SK-N-SH (cell line): ENCODE data around the gene SCNN1A. TPM values are rescaled to one million over a fixed set of nuclear protein-coding genes. Genes with fewer than 3 reads are reported as not detected.

Experiments used
- CTCF ChIA-PET: fragments of 300-600, 350-600 bp; formaldehyde crosslinking; extraction: SDS; loops from one replicate; lab custom pipeline; 2021; lab: Yijun Ruan, JAX
- POLR2A ChIA-PET: fragments of 350-600 bp; sonication (Branson Sonifier 250); formaldehyde crosslinking; extraction: SDS; loops from one replicate; lab custom pipeline; 2020; ENCODE audit warnings: antibody characterized with exemption, inconsistent platforms; lab: Yijun Ruan, JAX
- DNase-seq: peaks from one replicate; pipeline ENCODE4 v3.0.0; 2012
- H2AFZ ChIP-seq: fragments of 200-600 bp; sonication (generic); 2 replicates; pipeline ENCODE4 v1.8.1; 2016; ENCODE audit warnings: antibody characterized with exemption, mild to moderate bottlenecking, low read depth
- H3F3A ChIP-seq: fragments of 200-600 bp; sonication (generic); replicated peaks from 2 replicates; pipeline ENCODE3; 2016; ENCODE audit warnings: antibody characterized with exemption, mild to moderate bottlenecking; ENCODE audit not compliant: insufficient read depth
- H3K27ac ChIP-seq, 2 experiments: fragments of 200-500 bp in 1 of 2; fragments of 200-600 bp in 1 of 2; sonication (Bioruptor generic) in 1 of 2; sonication (generic), shearing (Covaris generic) in 1 of 2; 2 replicates each; pipeline versions ENCODE4 v1.5.1 to v1.6.1; 2014 to 2016; ENCODE audit warnings: low read depth in 2 of 2, inconsistent platforms in 1 of 2, low read length in 1 of 2, mild to moderate bottlenecking in 1 of 2, mixed read lengths in 1 of 2
- H3K27me3 ChIP-seq: fragments of 200-600 bp; sonication (generic), shearing (Covaris generic); 2 replicates; pipeline ENCODE4 v1.6.1; 2016; ENCODE audit warnings: mixed run types; ENCODE audit not compliant: insufficient read depth
- H3K36me3 ChIP-seq, 2 experiments: fragments of 200-500 bp in 1 of 2; fragments of 200-600 bp in 1 of 2; sonication (Bioruptor generic) in 1 of 2; sonication (generic) in 1 of 2; replicated peaks in 1 of 2; 2 replicates each; pipeline versions ENCODE3 to v1.5.1; 2014 to 2016; ENCODE audit warnings: low read length in 1 of 2, mild to moderate bottlenecking in 1 of 2; ENCODE audit not compliant: insufficient read depth in 2 of 2, control insufficient read depth in 1 of 2
- H3K4me1 ChIP-seq, 2 experiments: fragments of 200-500 bp in 1 of 2; fragments of 200-600 bp in 1 of 2; sonication (Bioruptor generic) in 1 of 2; sonication (generic), shearing (Covaris generic) in 1 of 2; 2 replicates each; pipeline versions ENCODE4 v1.5.1 to v1.6.1; 2014 to 2016; ENCODE audit warnings: low read depth in 1 of 2, low read length in 1 of 2, mixed run types in 1 of 2; ENCODE audit not compliant: insufficient read depth in 2 of 2, control insufficient read depth in 1 of 2
- H3K4me2 ChIP-seq: fragments of 200-600 bp; sonication (generic), shearing (Covaris generic); 2 replicates; pipeline ENCODE4 v1.6.1; 2017; ENCODE audit warnings: mixed run types
- H3K4me3 ChIP-seq, 2 experiments: fragments of 200-500 bp in 1 of 2; fragments of 200-600 bp in 1 of 2; sonication (Bioruptor generic) in 1 of 2; sonication (generic), shearing (Covaris generic) in 1 of 2; 2 replicates each; pipeline versions ENCODE4 v1.5.1 to v1.8.1; 2014 to 2016; ENCODE audit warnings: low read depth in 2 of 2, inconsistent platforms in 1 of 2, low read length in 1 of 2, mild to moderate bottlenecking in 1 of 2, mixed read lengths in 1 of 2, moderate library complexity in 1 of 2
- H3K79me2 ChIP-seq: fragments of 200-600 bp; sonication (generic); 2 replicates; pipeline ENCODE4 v1.8.1; 2017; ENCODE audit warnings: mild to moderate bottlenecking; ENCODE audit not compliant: insufficient read depth
- H3K9ac ChIP-seq: fragments of 200-600 bp; sonication (generic); 2 replicates; pipeline ENCODE4 v1.6.1; 2017; ENCODE audit warnings: mixed run types
- H3K9me2 ChIP-seq: fragments of 200-600 bp; sonication (generic); 2 replicates; pipeline ENCODE4 v1.6.1; 2017; ENCODE audit warnings: mixed run types
- H3K9me3 ChIP-seq: fragments of 200-600 bp; sonication (generic); 2 replicates; pipeline ENCODE4 v1.6.1; 2017; ENCODE audit warnings: mixed run types, mild to moderate bottlenecking, moderate library complexity
- H4K20me1 ChIP-seq: fragments of 200-600 bp; sonication (generic); 2 replicates; pipeline ENCODE4 v1.6.1; 2017; ENCODE audit warnings: mild to moderate bottlenecking, mixed run types; ENCODE audit not compliant: insufficient read depth
- CHD2 ChIP-seq: fragments of 150-350 bp; IDR thresholded peaks from 2 replicates; pipeline ENCODE4 v1.6.1; 2018; ENCODE audit warnings: low read length; ENCODE audit not compliant: partially characterized antibody
- ELF1 ChIP-seq: IDR thresholded peaks from 2 replicates; pipeline ENCODE4 v1.4.0; 2012
- EP300 ChIP-seq, 2 experiments: IDR thresholded peaks; 2 replicates each; pipeline versions ENCODE4 v1.4.0 to v1.6.1; 2012; ENCODE audit warnings: borderline replicate concordance in 1 of 2, low read depth in 1 of 2, low read length in 1 of 2
- EZH2phosphoT487 ChIP-seq: fragments of 200-600 bp; sonication (generic); IDR thresholded peaks from 2 replicates; pipeline ENCODE4 v1.6.1; 2017; ENCODE audit warnings: low read depth, mixed run types, mild to moderate bottlenecking, antibody characterized with exemption, moderate library complexity, borderline replicate concordance
- FOSL2 ChIP-seq: IDR thresholded peaks from 2 replicates; pipeline ENCODE4 v1.4.0; 2012; ENCODE audit warnings: low read depth, mild to moderate bottlenecking, moderate library complexity, borderline replicate concordance
- FOXM1 ChIP-seq: IDR thresholded peaks from 2 replicates; pipeline ENCODE4 v1.4.0; 2012; ENCODE audit warnings: low read depth, mild to moderate bottlenecking
- GABPA ChIP-seq: IDR thresholded peaks from 2 replicates; pipeline ENCODE4 v1.4.0; 2012; ENCODE audit warnings: low read depth, mild to moderate bottlenecking
- GATA2 ChIP-seq: sonication (generic); formaldehyde crosslinking; IDR thresholded peaks from 2 replicates; pipeline ENCODE4 v1.5.0; 2020; ENCODE audit warnings: mild to moderate bottlenecking, missing genetic modification reagents
- IRF3 ChIP-seq: fragments of 150-350 bp; IDR thresholded peaks from 2 replicates; pipeline ENCODE4 v1.6.1; 2016; ENCODE audit warnings: mild to moderate bottlenecking, low read depth, low read length
- JUND ChIP-seq: IDR thresholded peaks from 2 replicates; pipeline ENCODE4 v1.4.0; 2012
- MAX ChIP-seq: IDR thresholded peaks from 2 replicates; pipeline ENCODE4 v1.4.0; 2012; ENCODE audit warnings: low read depth
- MEF2A ChIP-seq: IDR thresholded peaks from 2 replicates; pipeline ENCODE4 v1.4.0; 2012; ENCODE audit warnings: low read depth, borderline replicate concordance
- NFIC ChIP-seq: IDR thresholded peaks from 2 replicates; pipeline ENCODE4 v1.4.0; 2012; ENCODE audit warnings: borderline replicate concordance
- NRF1 ChIP-seq: IDR thresholded peaks from 2 replicates; pipeline ENCODE4 v1.6.1; 2012; ENCODE audit warnings: low read depth, mild to moderate bottlenecking, low read length
- PBX3 ChIP-seq: IDR thresholded peaks from 2 replicates; pipeline ENCODE4; 2012
- POLR2AphosphoS5 ChIP-seq: IDR thresholded peaks from 2 replicates; pipeline ENCODE4 v1.6.1; 2012; ENCODE audit warnings: low read depth, low read length
- RAD21 ChIP-seq: IDR thresholded peaks from 2 replicates; pipeline ENCODE4 v1.6.1; 2012; ENCODE audit warnings: mild to moderate bottlenecking, low read length
- REST ChIP-seq: IDR thresholded peaks from 2 replicates; pipeline ENCODE4 v1.6.1; 2012; ENCODE audit warnings: mild to moderate bottlenecking, low read depth, low read length, moderate library complexity
- SIN3A ChIP-seq: IDR thresholded peaks from 2 replicates; pipeline ENCODE4 v1.6.1; 2012; ENCODE audit warnings: low read depth, mild to moderate bottlenecking, low read length, moderate library complexity, borderline replicate concordance
- TAF1 ChIP-seq: IDR thresholded peaks from 2 replicates; pipeline ENCODE4 v1.6.1; 2012; ENCODE audit warnings: low read depth, mild to moderate bottlenecking, low read length, moderate library complexity, borderline replicate concordance
- TCF12 ChIP-seq: IDR thresholded peaks from 2 replicates; pipeline ENCODE4 v1.4.0; 2012
- ZBTB33 ChIP-seq: IDR thresholded peaks from 2 replicates; pipeline ENCODE4 v1.4.0; 2012; ENCODE audit warnings: low read depth, borderline replicate concordance
- WGBS: methylation state at CpG from one replicate; pipeline ENCODE4 v1.1.6; 2017; ENCODE audit warnings: low lambda C conversion rate; 5-methylcytosine and 5-hydroxymethylcytosine counted together
- polyA plus RNA-seq, 3 experiments: library from polyadenylated mRNA; depleted of rRNA; stranded (reverse); fragments of >200 nt; gene quantifications; 2 replicates each; pipeline ENCODE4 v1.2.3, GENCODE V29; 2012

Gene SCNN1A
- polyA plus RNA-seq, 1 of the 3 experiments (the other 2 are of a cell fraction): 1.6 TPM

- Histone ChIP-seq H3K9ac (peak overlapping the region; percentile 83; the same call in 1 of the 2 replicates), H2AFZ (no peak overlapping the region), H3K79me2 (peaks cover 67% of the 10 kb centered on the region)
- no peak for TF ChIP-seq FOXM1
- TF ChIP-seq REST: no peak
- TF ChIP-seq IRF3: no peak
- peak; percentile 26; the same call in 1 of the 2 replicates for TF ChIP-seq POLR2AphosphoS5
- no peak for TF ChIP-seq TCF12
- peak; percentile 29; the same call in 1 of the 2 replicates for TF ChIP-seq JUND
- TF ChIP-seq GABPA: no peak
- TF ChIP-seq ELF1: no peak
- no peak for TF ChIP-seq PBX3
- no peak for TF ChIP-seq SIN3A
- TF ChIP-seq TAF1: peak; percentile 57; the same call in 1 of the 2 replicates
- TF ChIP-seq FOSL2: peak; percentile 46; the same call in 1 of the 2 replicates
- no peak for TF ChIP-seq MAX
- no peak for TF ChIP-seq GATA2 (CRISPR knock-in tag)
- TF ChIP-seq NFIC: no peak
- no peak for TF ChIP-seq EZH2phosphoT487
- no peak for TF ChIP-seq NRF1
- TF ChIP-seq RAD21: no peak
- TF ChIP-seq EP300 (IDR thresholded peaks at IDR 0.05; ENCODE audit: borderline replicate concordance in 1 of 2, low read depth in 1 of 2, low read length in 1 of 2): no peak
- no peak for TF ChIP-seq CHD2
- TF ChIP-seq ZBTB33: no peak
- TF ChIP-seq MEF2A: no peak
- TF ChIP-seq, all 33 proteins: peak for 4
- ChIA-PET CTCF (no interaction called here), POLR2A (interaction anchor here (0.6 kb wide), 1 partner anchor 197 kb away, joined by 3 read pairs; no protein-coding TSS in a partner anchor)
- peaks cover 44 to 47% of the 10 kb centered on the region in 2 experiments for H3K36me3 ChIP-seq
- 18% methylated on average over 9 of the region's 9 CpGs for WGBS
- peaks cover 33 to 58% of the 10 kb centered on the region in 2 experiments for H3K4me1 ChIP-seq
- no peak overlapping the region for H3K4me3 ChIP-seq
- H3K9me3 ChIP-seq: no peaks in the 10 kb centered on the region
- peaks cover 65% of the 10 kb centered on the region for H3F3A ChIP-seq
- no peaks in the 10 kb centered on the region for H3K27me3 ChIP-seq
- peak overlapping the region; percentile 96 to 100 for H3K27ac ChIP-seq
- peak overlapping the region; percentile 88 for H3K4me2 ChIP-seq
- H4K20me1 ChIP-seq: 0 out of 2 replicates have a peak, but pooled peaks cover 5% of the 10 kb centered on the region
- DNase-seq: no peak
- no peaks in the 10 kb centered on the region for H3K9me2 ChIP-seq
Measured at GRCh38 chr12:6333566-6333965, 41.8 kb downstream of the SCNN1A start.
